Stomach (tissue), 9 donors: ENCODE data around the gene PRRT3. TPM values are rescaled to one million over a fixed set of nuclear protein-coding genes. Genes with fewer than 3 reads are reported as not detected.

Source experiments
- DNase-seq, 2 donors: peaks; one replicate each; pipeline versions ENCODE4 v3.0.0 to v3.0.0-alpha.2; 2013 to 2019
- H3K27ac ChIP-seq, 5 donors: fragments of 200-600 bp in 4 of 5; sonication (generic) in 4 of 5; one replicate each; pipeline ENCODE4 v1.5.1; 2013 to 2019; ENCODE audit warnings: mild to moderate bottlenecking in 1 of 5, moderate library complexity in 1 of 5
- H3K27me3 ChIP-seq, 3 donors: fragments of 200-600 bp; sonication (generic); one replicate each; pipeline ENCODE4 v1.5.1; 2017 to 2019; ENCODE audit warnings: mixed run types in 1 of 3
- H3K36me3 ChIP-seq, 4 donors: fragments of 200-600 bp; sonication (generic); 1 replicate in 3 of 4; 2 replicates in 1 of 4; pipeline ENCODE4 v1.5.1; 2016 to 2019
- H3K4me1 ChIP-seq, 4 donors: fragments of 200-600 bp; sonication (generic); one replicate each; pipeline ENCODE4 v1.5.1; 2016 to 2019
- H3K4me3 ChIP-seq, 4 donors: fragments of 200-600 bp; sonication (generic) in 3 of 4; one replicate each; pipeline ENCODE4 v1.5.1; 2016 to 2019; ENCODE audit warnings: mild to moderate bottlenecking in 1 of 4
- H3K9me3 ChIP-seq, 4 donors: fragments of 200-600 bp; sonication (generic); one replicate each; pipeline ENCODE4 v1.5.1; 2016 to 2019
- CTCF ChIP-seq, 7 experiments: fragments of 450-650 bp in 4 of 7; fragments of 200-600 bp in 3 of 7; sonication (generic) in 3 of 7; IDR thresholded peaks; one replicate each; pipeline ENCODE4 v1.5.1; 2016 to 2019; ENCODE audit warnings: antibody characterized with exemption in 7 of 7, control low read depth in 2 of 7, mild to moderate bottlenecking in 1 of 7
- EP300 ChIP-seq: sonication (generic); formaldehyde crosslinking; IDR thresholded peaks from one replicate; pipeline ENCODE4 v1.6.1; 2017; ENCODE audit warnings: antibody characterized with exemption
- POLR2A ChIP-seq, 4 donors: fragments of 450-650 bp; IDR thresholded peaks; one replicate each; pipeline ENCODE4 v1.6.1; 2016; ENCODE audit warnings: antibody characterized with exemption in 4 of 4, control low read depth in 2 of 4, mild to moderate bottlenecking in 1 of 4, moderate library complexity in 1 of 4
- POLR2AphosphoS5 ChIP-seq, 3 donors: sonication (generic); formaldehyde crosslinking; IDR thresholded peaks; one replicate each; pipeline ENCODE4 v1.6.1; 2016; ENCODE audit warnings: antibody characterized with exemption in 3 of 3
- WGBS, 5 donors: extraction: QIAGEN DNeasy Blood & Tissue Kit in 3 of 5; methylation state at CpG; one replicate each; pipeline versions ENCODE4 v1.1.5 to v1.1.7; 2013 to 2018; 5-methylcytosine and 5-hydroxymethylcytosine counted together
- intact Hi-C: fragments of 100-400 bp; cut with DNase I; formaldehyde crosslinking; loops from one replicate; pipeline ENCODE4 v1.15.1; 2023; ENCODE audit warnings: low total_unique reads
- polyA plus RNA-seq, 3 donors: library from polyadenylated mRNA; stranded (reverse); fragments of 200-250 nt; gene quantifications; one replicate each; pipeline ENCODE4 v1.2.3, GENCODE V29; 2013
- total RNA-seq, 5 donors: library from RNA; depleted of rRNA; stranded (reverse); fragments of >200 nt; gene quantifications; one replicate each; pipeline versions ENCODE4 v1.1.0 to v1.2.3, GENCODE V29; 2014 to 2016
- donor health status: healthy with polysubstance abuse.
- donor health status: Bipolar disorder and iron deficiency.
- donor health status: healthy.

The PRRT3 gene
- total and polyA plus RNA-seq, 8 donors = 0.44 to 31.6 (median 0.92) TPM

DNA sequence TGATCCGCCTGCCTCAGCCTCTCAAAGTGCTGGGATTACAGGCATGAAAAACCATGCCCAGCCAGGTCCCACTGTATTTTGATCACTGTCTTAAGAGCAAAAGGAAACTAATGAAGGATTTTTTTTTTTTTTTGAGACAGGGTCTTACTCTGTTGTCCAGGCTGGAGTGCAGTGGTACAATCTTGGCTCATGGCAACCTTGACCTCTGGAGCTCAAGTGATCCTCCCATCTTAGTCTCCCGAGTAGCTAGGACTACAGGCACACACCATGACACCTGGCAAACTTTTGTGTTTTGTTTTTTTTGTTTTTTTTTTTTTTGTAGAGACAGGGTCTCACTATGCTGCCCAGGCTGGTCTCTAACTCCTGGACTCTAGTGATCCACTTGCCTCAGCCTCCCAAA is 28.0 kb upstream of the PRRT3 start:
- WGBS, 5 donors = 94 to 100% (median 96%) methylated on average over 2 of the region's 2 CpGs
- DNase-seq = no peak
- intact Hi-C loops = no loop called here
- Histone ChIP-seq H3K27me3 (no peaks in the 10 kb centered on the region), H3K27ac (peak overlapping the region in 1 of 5 donors; percentile 14), H3K4me3 (no peak overlapping the region), H3K4me1 (peaks cover 18 to 81% (median 43%) of the 10 kb centered on the region in 4 donors), H3K9me3 (no peaks in the 10 kb centered on the region), H3K36me3 (peaks cover 12 to 65% (median 53%) of the 10 kb centered on the region in 4 donors)
- no peak for TF ChIP-seq EP300
- no peak for TF ChIP-seq CTCF (IDR thresholded peaks at IDR 0.05)
- TF ChIP-seq POLR2A (IDR thresholded peaks at IDR 0.05) = no peak
- no peak for TF ChIP-seq POLR2AphosphoS5 (IDR thresholded peaks at IDR 0.05)

- intact Hi-C loops = no loop called here
- DNase-seq = no peak
- WGBS, 5 donors = 81 to 90% (median 85%) methylated on average over 8 of the region's 8 CpGs
- Histone ChIP-seq H3K36me3 (peaks cover 18 to 71% (median 59%) of the 10 kb centered on the region in 4 donors), H3K27ac (peak overlapping the region in 4 of 5 donors; percentile 22 to 86 (median 80)), H3K27me3 (no peaks in the 10 kb centered on the region), H3K9me3 (no peaks in the 10 kb centered on the region), H3K4me3 (no peak overlapping the region), H3K4me1 (peaks cover 8 to 67% (median 34%) of the 10 kb centered on the region in 4 donors)
- TF ChIP-seq POLR2A (IDR thresholded peaks at IDR 0.05) = no peak
- TF ChIP-seq EP300 = no peak
- TF ChIP-seq POLR2AphosphoS5 (IDR thresholded peaks at IDR 0.05) = no peak
- TF ChIP-seq CTCF (IDR thresholded peaks at IDR 0.05) = no peak
Measured at GRCh38 chr3:9978710-9979305, 26.6 kb upstream of the PRRT3 start.

DNA sequence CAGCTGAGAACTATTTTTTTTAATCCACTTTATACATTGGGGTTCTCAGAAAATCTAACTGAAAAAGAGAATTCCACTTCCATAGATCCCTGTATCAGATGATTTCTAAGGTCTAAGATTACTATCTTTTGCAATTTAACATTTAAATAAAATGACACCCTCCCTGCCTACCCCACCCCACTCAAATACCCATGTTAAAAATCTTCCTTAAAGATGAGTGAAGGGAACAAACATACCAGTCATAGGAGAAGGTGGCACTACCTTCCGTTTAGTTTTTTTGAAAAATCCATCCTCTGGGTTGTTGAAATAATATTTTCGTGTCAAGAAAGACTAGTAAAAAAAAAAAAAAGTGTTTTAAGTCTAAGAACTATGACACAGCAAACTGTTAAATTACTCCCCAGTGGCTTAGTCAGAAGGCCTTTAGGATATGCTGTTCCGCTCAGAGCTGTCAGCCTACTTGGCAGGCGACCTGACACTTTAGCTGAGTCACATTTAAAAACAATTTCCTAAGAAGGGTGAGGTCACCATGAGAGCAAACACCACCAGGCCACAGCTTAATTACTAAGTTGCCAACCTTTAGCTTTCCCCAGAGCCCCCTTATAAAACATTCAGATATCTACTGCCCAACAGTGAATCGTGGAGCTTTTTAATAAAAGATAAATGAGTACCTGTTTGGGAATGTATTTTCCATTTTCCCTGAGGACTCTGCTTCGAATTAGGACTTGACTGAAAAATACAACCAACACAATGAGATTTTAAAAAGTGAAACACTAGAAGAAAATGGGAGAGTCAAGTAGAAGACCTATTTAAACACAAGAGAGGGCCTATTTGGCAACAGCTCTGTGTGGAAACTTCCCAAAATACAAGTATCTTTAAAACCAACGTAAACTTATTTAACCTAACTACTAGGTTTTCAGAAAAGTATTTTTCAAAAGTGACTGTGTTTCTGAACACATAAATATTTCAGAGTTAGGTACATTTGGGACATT is 24.8 kb upstream of the PRRT3 start:
- WGBS, 5 donors = 26 to 41% (median 29%) methylated on average over 7 of the region's 7 CpGs
- DNase-seq = peak; percentile 75 to 89
- Histone ChIP-seq H3K27ac (peak overlapping the region; percentile 50 to 86 (median 76)), H3K4me1 (peaks cover 8 to 51% (median 28%) of the 10 kb centered on the region in 4 donors), H3K4me3 (no peak overlapping the region), H3K9me3 (no peaks in the 10 kb centered on the region), H3K36me3 (peaks cover 33 to 81% (median 71%) of the 10 kb centered on the region in 4 donors), H3K27me3 (no peaks in the 10 kb centered on the region)
- peak; percentile 51 to 91 (median 84) for TF ChIP-seq POLR2AphosphoS5 (IDR thresholded peaks at IDR 0.05)
- peak; percentile 52 for TF ChIP-seq EP300
- no peak for TF ChIP-seq CTCF (IDR thresholded peaks at IDR 0.05)
- TF ChIP-seq POLR2A (IDR thresholded peaks at IDR 0.05) = no peak
- intact Hi-C loops = no loop called here

DNA sequence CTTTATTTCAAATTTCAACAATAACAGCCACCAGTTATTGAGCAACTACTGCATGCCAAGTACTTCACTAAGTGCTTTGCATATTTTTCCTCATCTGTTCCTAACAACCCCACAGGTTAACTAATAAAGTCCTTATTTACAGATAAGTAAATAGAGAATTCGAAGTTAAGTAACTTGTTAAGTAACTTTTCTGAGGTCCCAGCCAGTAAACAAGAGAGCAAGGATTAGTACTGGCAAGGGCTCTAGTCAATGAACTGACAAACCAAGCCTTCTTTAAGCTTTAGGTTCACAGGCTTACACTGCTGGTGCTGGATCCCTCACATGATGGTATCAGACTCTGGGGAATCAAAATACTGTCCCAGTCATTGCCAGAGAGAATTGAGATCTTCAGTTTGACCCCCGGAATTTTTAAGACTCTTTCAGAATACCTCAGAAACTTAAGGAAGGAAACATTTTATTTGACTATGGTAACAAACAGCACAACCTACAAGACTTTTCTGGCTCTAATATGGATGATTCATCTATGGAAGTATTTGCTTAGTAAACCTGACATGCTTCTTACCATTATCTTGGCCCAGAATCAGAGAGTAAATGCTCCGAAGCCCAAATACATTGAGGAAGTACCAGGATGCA is 17.9 kb upstream of the PRRT3 start:
- intact Hi-C loops = no loop called here
- Histone ChIP-seq H3K4me1 (peaks cover 0 to 19% (median 9%) of the 10 kb centered on the region in 4 donors), H3K36me3 (peaks cover 62 to 100% (median 98%) of the 10 kb centered on the region in 4 donors), H3K9me3 (no peaks in the 10 kb centered on the region), H3K4me3 (no peak overlapping the region), H3K27me3 (no peaks in the 10 kb centered on the region), H3K27ac (peak overlapping the region in 4 of 5 donors; percentile 23 to 76 (median 61))
- TF ChIP-seq POLR2AphosphoS5 (IDR thresholded peaks at IDR 0.05) (no peak), EP300 (no peak), POLR2A (IDR thresholded peaks at IDR 0.05) (no peak), CTCF (IDR thresholded peaks at IDR 0.05) (no peak)
- WGBS, 5 donors = 39 to 51% (median 50%) methylated on average over 3 of the region's 3 CpGs
- DNase-seq = no peak
